SU-DHL-6 (cell line): ENCODE results near the gene ZNF605.

ENCODE experiments used
- H2AFZ ChIP-seq: fragments of 200-600 bp; sonication (generic); 2 replicates; pipeline ENCODE4 v1.6.1; 2014; ENCODE audit warnings: low read depth, mild to moderate bottlenecking, moderate library complexity, mixed read lengths, antibody characterized with exemption, low read length; ENCODE audit not compliant: severe bottlenecking
- H3F3A ChIP-seq: fragments of 200-600 bp; shearing (Covaris generic); 2 replicates; pipeline ENCODE4 v1.6.0; 2016; ENCODE audit warnings: antibody characterized with exemption, mild to moderate bottlenecking; ENCODE audit not compliant: insufficient read depth
- H3K27ac ChIP-seq: fragments of 200-600 bp; sonication (generic); 2 replicates; pipeline ENCODE4 v1.5.1; 2016; ENCODE audit warnings: low read depth, mild to moderate bottlenecking, low read length, moderate library complexity, mixed read lengths
- H3K27me3 ChIP-seq: fragments of 200-600 bp; sonication (generic), shearing (Covaris generic); 2 replicates; pipeline ENCODE4 v1.6.0; 2014; ENCODE audit warnings: mild to moderate bottlenecking, low read length
- H3K36me3 ChIP-seq: fragments of 200-600 bp; sonication (generic); 2 replicates; pipeline ENCODE4 v1.6.1; 2014; ENCODE audit warnings: mild to moderate bottlenecking, low read length, mixed read lengths
- H3K4me2 ChIP-seq: fragments of 300-600, 200-600 bp; shearing (Covaris generic), sonication (generic); 2 replicates; pipeline ENCODE4 v1.6.0; 2014; ENCODE audit warnings: low read length, low read depth, mild to moderate bottlenecking; ENCODE audit not compliant: poor library complexity, severe bottlenecking
- H3K4me3 ChIP-seq: fragments of 200-600 bp; sonication (generic); 2 replicates; pipeline ENCODE4 v1.5.1; 2014; ENCODE audit warnings: antibody characterized with exemption, low read length, mild to moderate bottlenecking, mixed read lengths; ENCODE audit not compliant: insufficient read depth, poor library complexity, severe bottlenecking
- H3K79me2 ChIP-seq: fragments of 200-600 bp; sonication (generic); 2 replicates; pipeline ENCODE4 v1.6.1; 2014; ENCODE audit warnings: mild to moderate bottlenecking, low read length, moderate library complexity; ENCODE audit not compliant: insufficient read depth
- H3K9ac ChIP-seq: fragments of 200-600 bp; sonication (generic); 2 replicates; pipeline ENCODE4 v1.7.0; 2014; ENCODE audit warnings: mild to moderate bottlenecking, low read length
- H3K9me2 ChIP-seq: fragments of 200-600 bp; sonication (generic); replicated peaks from 2 replicates; pipeline ENCODE4 v1.6.1; 2014; ENCODE audit warnings: low read length; ENCODE audit not compliant: insufficient read depth
- H3K9me3 ChIP-seq: fragments of 200-600 bp; sonication (generic); 2 replicates; pipeline ENCODE4 v1.6.1; 2014; ENCODE audit warnings: low read length, mixed read lengths; ENCODE audit not compliant: insufficient read depth
- H4K20me1 ChIP-seq: fragments of 200-600 bp; sonication (generic); 2 replicates; pipeline ENCODE4 v1.6.1; 2014; ENCODE audit warnings: low read depth, mild to moderate bottlenecking, antibody characterized with exemption, low read length, moderate library complexity, mixed read lengths
- CTCF ChIP-seq: fragments of 200-600 bp; sonication (generic); IDR thresholded peaks from one replicate; pipeline ENCODE4 v1.5.1; 2017; ENCODE audit warnings: antibody characterized with exemption, mild to moderate bottlenecking, low read length, moderate library complexity; ENCODE audit not compliant: insufficient read depth, poor library complexity, severe bottlenecking
- EZH2phosphoT487 ChIP-seq: fragments of 200-600 bp; sonication (generic), shearing (Covaris generic); conservative IDR thresholded peaks from 2 replicates; pipeline ENCODE4 v1.6.1; 2018; ENCODE audit warnings: mild to moderate bottlenecking, antibody characterized with exemption, low read length, moderate library complexity, mixed read lengths

ZNF605 gene

GRCh38 chr12:132955094-132956010 lies 754 bp downstream of the ZNF605 start:
- Histone ChIP-seq H3K27me3 (no peaks in the 10 kb centered on the region), H3K4me2 (peak overlapping the region; percentile 59), H4K20me1 (no peaks in the 10 kb centered on the region), H3K9me3 (peaks cover 28% of the 10 kb centered on the region; the same call in 1 of the 2 replicates), H3K27ac (peak overlapping the region; percentile 14; the same call in 1 of the 2 replicates), H3K4me3 (peak overlapping the region; percentile 83), H3K9me2 (no peaks in the 10 kb centered on the region), H2AFZ (no peak overlapping the region), H3F3A (peaks cover 13% of the 10 kb centered on the region; the same call in 1 of the 2 replicates), H3K36me3 (no peaks in the 10 kb centered on the region), H3K79me2 (peaks cover 19% of the 10 kb centered on the region), H3K9ac (peak overlapping the region; percentile 61)
- no peak for TF ChIP-seq EZH2phosphoT487
- TF ChIP-seq CTCF, result no peak

GRCh38 chr12:132954471-132955048 lies 1.5 kb downstream of the ZNF605 start:
- H3K4me2 ChIP-seq, result peak overlapping the region; percentile 59

GRCh38 chr12:132953771-132954170 lies 2.3 kb downstream of the ZNF605 start:
- Histone ChIP-seq H3K9me2 (no peaks in the 10 kb centered on the region), H4K20me1 (no peaks in the 10 kb centered on the region), H3K9me3 (peaks cover 34% of the 10 kb centered on the region; the same call in 1 of the 2 replicates), H3K9ac (no peak overlapping the region), H3K79me2 (peaks cover 24% of the 10 kb centered on the region), H2AFZ (no peak overlapping the region), H3K4me3 (no peak overlapping the region), H3K36me3 (no peaks in the 10 kb centered on the region), H3K4me2 (no peak overlapping the region), H3K27me3 (no peaks in the 10 kb centered on the region), H3K27ac (no peak overlapping the region), H3F3A (peaks cover 13% of the 10 kb centered on the region; the same call in 1 of the 2 replicates)
- TF ChIP-seq CTCF, result no peak
- no peak for TF ChIP-seq EZH2phosphoT487

More at GRCh38 chr12:132954471-132955048, 1.5 kb downstream of the ZNF605 start:
- no peak overlapping the region for H2AFZ ChIP-seq
- no peaks in the 10 kb centered on the region for H3K9me2 ChIP-seq
- peaks cover 31% of the 10 kb centered on the region; the same call in 1 of the 2 replicates for H3K9me3 ChIP-seq
- no peak overlapping the region for H3K9ac ChIP-seq
- TF ChIP-seq EZH2phosphoT487 (no peak), CTCF (no peak)
- H3F3A ChIP-seq, result peaks cover 13% of the 10 kb centered on the region; the same call in 1 of the 2 replicates
- H4K20me1 ChIP-seq, result no peaks in the 10 kb centered on the region
- no peaks in the 10 kb centered on the region for H3K27me3 ChIP-seq
- no peaks in the 10 kb centered on the region for H3K36me3 ChIP-seq
- H3K79me2 ChIP-seq, result peaks cover 24% of the 10 kb centered on the region
- H3K27ac ChIP-seq, result no peak overlapping the region
- H3K4me3 ChIP-seq, result no peak overlapping the region
